ENCODE data around the gene JUND. TPM values are rescaled to one million over a fixed set of nuclear protein-coding genes. Genes with fewer than 3 reads are reported as not detected.

Gene JUND
- polyA plus RNA-seq, 3 donors = 22.5 to 1,792 (median 86.9) TPM

DNA sequence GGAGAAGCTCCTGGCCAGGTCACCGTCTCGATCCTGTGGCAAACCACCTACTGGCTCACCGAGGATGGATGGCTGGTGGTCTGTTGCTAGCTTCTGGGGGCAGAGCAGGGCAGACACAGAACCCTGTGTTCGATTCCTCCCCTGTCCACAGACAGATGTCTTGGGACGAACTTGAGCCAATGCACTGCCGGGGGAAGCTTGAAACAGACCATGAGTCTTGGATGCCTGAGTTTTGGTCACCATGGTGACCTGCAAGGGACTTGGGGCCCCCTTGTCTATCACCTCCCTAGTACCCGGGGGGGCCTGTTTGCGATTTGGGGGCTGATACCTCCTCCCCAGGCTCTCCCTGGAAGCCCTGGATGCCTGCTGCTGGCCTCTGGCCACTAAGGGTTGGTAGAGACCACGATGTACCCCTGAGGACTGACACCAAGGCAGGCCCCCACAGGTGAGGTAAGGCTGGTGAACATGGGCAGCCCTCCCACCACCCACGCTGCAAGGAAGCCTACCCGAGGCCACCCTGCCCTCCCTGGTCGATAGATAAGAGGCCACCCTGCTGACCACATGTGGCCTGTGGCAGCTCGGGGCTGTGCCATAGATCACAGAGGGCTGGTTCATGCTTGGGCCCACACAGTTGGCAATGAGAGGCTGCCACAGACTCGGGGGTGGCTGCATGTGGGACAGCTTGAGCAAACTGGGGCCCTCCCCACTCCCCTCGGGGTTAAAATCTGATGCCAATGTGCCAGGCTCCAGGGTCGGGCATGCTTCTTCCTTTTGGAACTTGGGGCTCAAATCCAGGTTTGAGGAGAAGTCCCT, 17.9 kb downstream of the JUND start:
- peaks cover 0 to 2% (median 0%) of the 10 kb centered on the region in 3 donors for H3K27me3 Mint-ChIP-seq (ENCODE audit: low read depth in 3 of 3)
- WGBS (ENCODE audit: insufficient coverage) = 91% methylated on average over 16 of the region's 16 CpGs
- H3K4me1 Mint-ChIP-seq = peaks cover 1% of the 10 kb centered on the region
- no peaks in the 10 kb centered on the region for H3K27me3 ChIP-seq (ENCODE audit: control insufficient read depth in 2 of 2, insufficient read depth in 2 of 2, low read length in 2 of 2)
- intact Hi-C loops (cut with micrococcal nuclease) = no loop called here
- TF ChIP-seq, protein P1, sequence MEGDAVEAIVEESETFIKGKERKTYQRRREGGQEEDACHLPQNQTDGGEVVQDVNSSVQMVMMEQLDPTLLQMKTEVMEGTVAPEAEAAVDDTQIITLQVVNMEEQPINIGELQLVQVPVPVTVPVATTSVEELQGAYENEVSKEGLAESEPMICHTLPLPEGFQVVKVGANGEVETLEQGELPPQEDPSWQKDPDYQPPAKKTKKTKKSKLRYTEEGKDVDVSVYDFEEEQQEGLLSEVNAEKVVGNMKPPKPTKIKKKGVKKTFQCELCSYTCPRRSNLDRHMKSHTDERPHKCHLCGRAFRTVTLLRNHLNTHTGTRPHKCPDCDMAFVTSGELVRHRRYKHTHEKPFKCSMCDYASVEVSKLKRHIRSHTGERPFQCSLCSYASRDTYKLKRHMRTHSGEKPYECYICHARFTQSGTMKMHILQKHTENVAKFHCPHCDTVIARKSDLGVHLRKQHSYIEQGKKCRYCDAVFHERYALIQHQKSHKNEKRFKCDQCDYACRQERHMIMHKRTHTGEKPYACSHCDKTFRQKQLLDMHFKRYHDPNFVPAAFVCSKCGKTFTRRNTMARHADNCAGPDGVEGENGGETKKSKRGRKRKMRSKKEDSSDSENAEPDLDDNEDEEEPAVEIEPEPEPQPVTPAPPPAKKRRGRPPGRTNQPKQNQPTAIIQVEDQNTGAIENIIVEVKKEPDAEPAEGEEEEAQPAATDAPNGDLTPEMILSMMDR (IDR thresholded peaks at IDR 0.05) = no peak
- peaks cover 11% of the 10 kb centered on the region for H4K20me1 ChIP-seq (ENCODE audit: insufficient read depth, low read length)
- H3K9me3 Mint-ChIP-seq = no peaks in the 10 kb centered on the region
- H3K36me3 ChIP-seq (replicated peaks in 1 of 2; ENCODE audit: control insufficient read depth in 1 of 2, insufficient read depth in 2 of 2, low read length in 2 of 2) = peaks cover 5 to 24% of the 10 kb centered on the region in 2 donors
- H3K4me1 ChIP-seq (ENCODE audit: control insufficient read depth in 1 of 2, insufficient read depth in 2 of 2, low read length in 2 of 2) = no peaks in the 10 kb centered on the region
- H3K4me3 ChIP-seq (replicated peaks in 1 of 3; ENCODE audit: low read depth in 2 of 3, low read length in 3 of 3) = no peak overlapping the region
- no peaks in the 10 kb centered on the region for H3K9me3 ChIP-seq (replicated peaks in 1 of 2; ENCODE audit: control insufficient read depth in 1 of 2, insufficient read depth in 1 of 2, low read length in 2 of 2)
- H3K36me3 Mint-ChIP-seq = peaks cover 25% of the 10 kb centered on the region in 2 donors
- DNase-seq = no peak
- H3K4me3 Mint-ChIP-seq = no peak overlapping the region
- H3K9ac ChIP-seq (ENCODE audit: insufficient read depth, low read length, poor library complexity, severe bottlenecking) = no peak overlapping the region
- no peak overlapping the region for H2AFZ ChIP-seq (ENCODE audit: insufficient read depth, low read depth, low read length, poor library complexity, severe bottlenecking)
- peak overlapping the region in 1 of 7 donors; percentile 25 for H3K27ac Mint-ChIP-seq
- H3K4me2 ChIP-seq (replicated peaks; ENCODE audit: extremely low read depth, low read length, poor library complexity, severe bottlenecking) = no peak overlapping the region
- H3K27ac ChIP-seq (ENCODE audit: low read depth in 1 of 2, low read length in 2 of 2) = no peak overlapping the region
- H3K79me2 ChIP-seq (ENCODE audit: insufficient read depth, low read length) = no peaks in the 10 kb centered on the region

DNA sequence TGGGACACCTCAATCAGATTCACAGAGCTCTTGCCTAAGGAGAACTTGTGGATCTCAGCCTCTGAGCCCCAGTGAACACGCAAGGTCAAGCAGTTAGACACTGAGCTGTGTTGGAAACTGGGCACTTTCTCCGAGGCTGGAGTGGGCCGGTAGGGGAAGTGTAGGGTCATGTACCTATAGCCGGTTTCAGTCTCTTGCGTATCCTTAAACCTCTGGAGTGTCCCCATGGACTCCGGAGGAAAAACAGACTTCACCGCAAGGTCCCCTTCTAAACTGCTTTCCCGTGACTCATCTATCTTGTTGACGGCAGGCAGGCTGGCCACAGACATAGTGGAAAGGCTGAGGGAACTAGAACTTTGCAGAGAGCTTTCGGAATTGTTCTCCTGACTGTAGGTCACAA, 18.5 kb downstream of the JUND start:
- TF ChIP-seq, protein P1 (IDR thresholded peaks at IDR 0.05) = no peak
- Histone ChIP-seq H3K36me3 (replicated peaks in 1 of 2; ENCODE audit: control insufficient read depth in 1 of 2, insufficient read depth in 2 of 2, low read length in 2 of 2) (peaks cover 5 to 20% of the 10 kb centered on the region in 2 donors), H3K4me1 (ENCODE audit: control insufficient read depth in 1 of 2, insufficient read depth in 2 of 2, low read length in 2 of 2) (no peaks in the 10 kb centered on the region), H3K9me3 (replicated peaks in 1 of 2; ENCODE audit: control insufficient read depth in 1 of 2, insufficient read depth in 1 of 2, low read length in 2 of 2) (no peaks in the 10 kb centered on the region), H4K20me1 (ENCODE audit: insufficient read depth, low read length) (peaks cover 11% of the 10 kb centered on the region), H3K9ac (ENCODE audit: insufficient read depth, low read length, poor library complexity, severe bottlenecking) (no peak overlapping the region), H3K4me2 (replicated peaks; ENCODE audit: extremely low read depth, low read length, poor library complexity, severe bottlenecking) (no peak overlapping the region), H3K27me3 (ENCODE audit: control insufficient read depth in 2 of 2, insufficient read depth in 2 of 2, low read length in 2 of 2) (no peaks in the 10 kb centered on the region), H3K4me3 (replicated peaks in 1 of 3; ENCODE audit: low read depth in 2 of 3, low read length in 3 of 3) (no peak overlapping the region), H3K79me2 (ENCODE audit: insufficient read depth, low read length) (no peaks in the 10 kb centered on the region), H2AFZ (ENCODE audit: insufficient read depth, low read depth, low read length, poor library complexity, severe bottlenecking) (no peak overlapping the region), H3K27ac (ENCODE audit: low read depth in 1 of 2, low read length in 2 of 2) (no peak overlapping the region)
- peaks cover 0 to 2% (median 0%) of the 10 kb centered on the region in 3 donors for H3K27me3 Mint-ChIP-seq (ENCODE audit: low read depth in 3 of 3)
- H3K9me3 Mint-ChIP-seq = no peaks in the 10 kb centered on the region
- H3K4me1 Mint-ChIP-seq = peaks cover 1% of the 10 kb centered on the region
- intact Hi-C loops (cut with micrococcal nuclease) = no loop called here
- H3K4me3 Mint-ChIP-seq = no peak overlapping the region
- H3K27ac Mint-ChIP-seq = peak overlapping the region in 1 of 7 donors; percentile 45
- WGBS (ENCODE audit: insufficient coverage) = 95% methylated on average over 9 of the region's 10 CpGs
- DNase-seq = no peak
- peaks cover 20 to 22% of the 10 kb centered on the region in 2 donors for H3K36me3 Mint-ChIP-seq
